DMS114 treated with DMSO at 0.1 percent for 48 hours (cell line): ENCODE measurements around the gene OR4F15.
"Not testable (repeated sequence)": the region's sequence is repeated elsewhere in the genome, so short reads cannot be mapped to it uniquely, and the experiment has no call there.

Source experiments
- DNase-seq: peaks from one replicate; lab custom pipeline; 2025; ENCODE audit not compliant: unreplicated experiment; lab: John Stamatoyannopoulos, UW

Gene OR4F15, protein sequence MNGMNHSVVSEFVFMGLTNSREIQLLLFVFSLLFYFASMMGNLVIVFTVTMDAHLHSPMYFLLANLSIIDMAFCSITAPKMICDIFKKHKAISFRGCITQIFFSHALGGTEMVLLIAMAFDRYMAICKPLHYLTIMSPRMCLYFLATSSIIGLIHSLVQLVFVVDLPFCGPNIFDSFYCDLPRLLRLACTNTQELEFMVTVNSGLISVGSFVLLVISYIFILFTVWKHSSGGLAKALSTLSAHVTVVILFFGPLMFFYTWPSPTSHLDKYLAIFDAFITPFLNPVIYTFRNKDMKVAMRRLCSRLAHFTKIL

DNA sequence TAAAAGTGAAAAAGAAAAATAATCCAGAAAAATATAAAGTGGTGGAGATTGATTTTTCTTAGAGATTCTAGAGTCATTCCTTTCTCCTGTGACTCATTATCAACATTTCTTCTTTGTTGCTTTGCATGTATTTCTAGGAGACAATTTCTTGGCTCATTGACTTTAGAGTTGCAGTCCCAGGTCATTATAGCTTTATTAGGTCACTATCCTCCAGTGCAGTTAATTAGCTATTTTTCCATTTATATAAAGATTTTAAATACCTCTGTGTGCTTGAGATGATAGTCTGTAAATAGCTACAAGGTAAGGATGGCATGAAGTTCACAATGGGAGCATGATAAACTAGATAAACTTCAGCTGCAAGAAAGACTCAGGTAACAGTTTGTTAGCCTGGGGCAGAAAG lies at the start of gene OR4F15:
Gene OR4F15 (plus strand): TSS at position 301 of the 400 bp plus-strand sequence. CDS start 5,985 bp downstream, outside the sequence.
- DNase-seq, result no peak

DNA sequence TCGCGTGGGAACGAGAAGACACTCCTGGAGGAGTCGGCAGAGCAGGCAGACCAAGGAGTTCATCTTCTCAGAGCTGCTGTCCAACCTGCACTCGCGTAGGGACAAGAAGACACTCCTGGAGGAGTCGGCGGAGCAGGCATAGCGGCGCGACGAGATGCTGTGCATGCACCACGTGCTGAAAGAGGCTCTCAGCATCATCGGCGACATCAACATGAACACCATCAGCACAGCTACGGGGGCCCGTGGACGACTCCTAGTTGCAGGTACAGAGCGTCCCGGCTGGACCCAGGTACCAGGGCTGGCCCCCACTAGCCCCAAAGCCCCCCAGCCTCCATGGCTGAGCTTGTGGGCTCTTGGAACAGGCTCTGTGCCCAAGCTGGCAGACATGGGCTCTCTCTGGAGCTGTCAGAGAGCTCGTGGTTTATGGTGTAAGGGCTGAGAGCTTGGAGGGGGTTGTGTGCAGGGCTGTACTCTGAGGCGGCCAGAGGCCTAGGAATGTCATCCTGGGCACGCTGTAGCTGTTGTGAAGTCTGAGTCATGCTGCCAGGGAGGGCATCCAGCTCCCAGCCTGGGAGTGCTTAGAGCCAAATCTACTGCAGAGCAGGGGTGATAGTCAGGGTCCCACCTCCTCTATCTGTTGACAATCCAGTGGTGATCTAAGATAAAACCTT lies 47.2 kb upstream of the OR4F15 start:
- not testable (repeated sequence) for DNase-seq

- DNase-seq, result not testable (repeated sequence)
Observed at GRCh38 chr15:101765340-101765671, 46.7 kb upstream of the OR4F15 start.

GRCh38 chr15:101765772-101766456 lies 46.1 kb upstream of the OR4F15 start:
- DNase-seq, result no peak

GRCh38 chr15:101767083-101767640 lies 44.8 kb upstream of the OR4F15 start:
- not testable (repeated sequence) for DNase-seq

DNA sequence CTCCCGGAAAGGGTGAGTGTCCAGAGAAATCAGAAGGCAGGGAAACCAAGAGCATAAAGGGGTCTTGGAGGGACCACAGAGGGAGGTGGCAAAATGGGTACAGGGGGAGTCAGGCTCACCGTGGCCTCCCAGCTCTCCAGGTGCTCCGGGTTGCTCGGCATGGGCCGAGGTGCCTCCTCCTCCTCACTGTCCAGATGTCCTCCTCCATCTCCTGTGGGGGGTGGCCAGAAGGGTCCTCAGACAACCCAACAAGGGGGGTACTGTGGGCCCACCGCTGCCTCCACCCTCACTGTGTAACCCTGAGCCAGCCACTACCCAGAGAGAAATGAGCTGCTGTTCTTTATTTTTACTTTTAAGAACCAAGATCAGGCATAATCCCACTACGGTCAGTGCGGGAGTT lies 39.1 kb upstream of the OR4F15 start:
- no peak for DNase-seq

DNA sequence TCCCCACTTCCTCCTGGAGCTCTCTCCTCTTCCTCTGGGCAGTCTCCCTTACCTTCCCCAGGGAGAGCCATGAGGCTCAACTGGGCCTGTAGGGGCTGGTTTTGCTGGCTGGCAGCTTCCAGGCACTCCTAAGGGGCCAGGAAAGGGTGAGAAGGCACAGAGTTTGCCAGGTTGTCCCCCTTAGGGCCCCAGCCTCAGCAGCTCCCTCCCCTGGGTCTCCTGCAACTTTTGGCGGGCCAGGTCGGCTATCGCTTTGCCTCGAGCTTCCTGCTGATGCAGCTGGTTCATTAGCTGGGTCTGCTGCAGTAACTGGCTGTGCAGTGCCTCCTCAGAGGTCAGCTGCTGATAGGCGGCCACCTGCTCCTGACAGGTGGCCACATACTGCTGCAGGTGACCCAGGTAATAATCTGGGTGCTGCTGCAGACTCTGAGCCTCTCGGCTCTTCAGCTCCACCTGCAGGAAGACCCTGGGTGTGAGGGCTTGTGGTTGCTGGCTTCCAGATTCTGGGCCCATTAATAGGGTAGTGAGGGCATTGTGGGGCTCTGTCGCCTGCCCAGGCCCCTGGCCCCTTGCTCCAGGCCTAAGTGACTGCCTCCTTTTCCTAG lies 38.4 kb upstream of the OR4F15 start:
- DNase-seq, result no peak

DNA sequence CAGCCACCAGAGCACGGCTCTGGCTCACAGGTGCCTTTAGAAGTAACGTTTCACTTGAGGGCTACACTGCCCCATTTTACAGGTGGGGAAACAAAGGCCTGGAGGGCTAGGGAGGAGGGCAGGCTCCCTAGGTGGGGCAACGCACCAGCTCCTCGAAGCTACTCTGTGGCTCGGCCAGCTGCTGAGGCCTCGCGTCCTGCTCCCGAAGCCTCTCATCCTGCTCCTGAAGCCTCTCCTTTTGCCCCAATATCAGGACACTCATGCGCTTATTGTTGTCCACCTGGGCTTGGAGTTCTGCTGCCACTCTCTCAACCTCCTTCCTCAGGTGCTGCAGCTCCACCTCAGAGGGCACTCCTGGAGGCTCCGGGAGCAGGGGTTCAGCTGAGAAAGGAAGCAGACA lies 36.9 kb upstream of the OR4F15 start:
- no peak for DNase-seq

- not testable (repeated sequence) for DNase-seq
Observed at GRCh38 chr15:101778576-101778975, 33.4 kb upstream of the OR4F15 start.

GRCh38 chr15:101780225-101780624 lies 31.8 kb upstream of the OR4F15 start:
- not testable (repeated sequence) for DNase-seq

DNA sequence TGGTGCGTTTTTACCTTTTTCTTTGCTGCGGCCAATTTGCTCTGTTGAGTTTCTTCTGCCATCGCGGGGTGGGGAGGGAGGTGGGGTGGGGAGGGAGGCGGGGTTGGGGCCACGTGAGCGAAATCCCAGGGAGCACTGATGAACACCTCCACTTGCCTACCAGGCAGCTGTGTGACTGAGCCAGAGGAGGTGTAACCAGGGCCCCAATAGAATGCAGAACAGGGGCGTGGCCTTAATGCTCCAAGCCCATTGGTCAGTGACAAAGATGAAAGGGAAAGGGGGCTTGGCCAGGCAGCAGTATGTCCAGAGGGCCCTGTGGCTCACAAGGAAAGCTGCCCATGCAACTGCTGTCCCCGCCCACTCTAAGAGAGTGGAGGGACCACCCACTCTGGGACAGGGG lies 30.1 kb upstream of the OR4F15 start:
- DNase-seq, result no peak

GRCh38 chr15:101784644-101785043 lies 27.4 kb upstream of the OR4F15 start:
- no peak for DNase-seq

GRCh38 chr15:101786422-101786821 lies 25.6 kb upstream of the OR4F15 start:
- not testable (repeated sequence) for DNase-seq

DNA sequence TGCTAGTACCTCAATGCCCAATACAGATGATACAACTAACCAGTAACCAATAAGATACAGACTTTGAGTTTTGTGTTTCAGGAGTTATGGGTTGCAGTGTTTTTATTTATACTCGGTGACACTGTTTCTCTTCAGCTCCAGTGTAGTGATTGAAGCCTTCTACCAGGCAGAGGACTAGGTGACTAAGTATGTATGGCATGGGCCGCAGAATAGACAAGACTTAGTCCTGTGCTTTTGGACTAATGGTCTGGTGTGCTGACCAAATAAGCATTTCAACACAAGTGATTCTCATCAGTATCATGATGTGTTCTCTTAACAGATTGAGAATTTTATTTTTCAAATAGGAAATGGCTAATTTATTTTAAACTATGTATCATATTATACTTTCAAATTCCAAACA lies 24.0 kb upstream of the OR4F15 start:
- not testable (repeated sequence) for DNase-seq

DNA sequence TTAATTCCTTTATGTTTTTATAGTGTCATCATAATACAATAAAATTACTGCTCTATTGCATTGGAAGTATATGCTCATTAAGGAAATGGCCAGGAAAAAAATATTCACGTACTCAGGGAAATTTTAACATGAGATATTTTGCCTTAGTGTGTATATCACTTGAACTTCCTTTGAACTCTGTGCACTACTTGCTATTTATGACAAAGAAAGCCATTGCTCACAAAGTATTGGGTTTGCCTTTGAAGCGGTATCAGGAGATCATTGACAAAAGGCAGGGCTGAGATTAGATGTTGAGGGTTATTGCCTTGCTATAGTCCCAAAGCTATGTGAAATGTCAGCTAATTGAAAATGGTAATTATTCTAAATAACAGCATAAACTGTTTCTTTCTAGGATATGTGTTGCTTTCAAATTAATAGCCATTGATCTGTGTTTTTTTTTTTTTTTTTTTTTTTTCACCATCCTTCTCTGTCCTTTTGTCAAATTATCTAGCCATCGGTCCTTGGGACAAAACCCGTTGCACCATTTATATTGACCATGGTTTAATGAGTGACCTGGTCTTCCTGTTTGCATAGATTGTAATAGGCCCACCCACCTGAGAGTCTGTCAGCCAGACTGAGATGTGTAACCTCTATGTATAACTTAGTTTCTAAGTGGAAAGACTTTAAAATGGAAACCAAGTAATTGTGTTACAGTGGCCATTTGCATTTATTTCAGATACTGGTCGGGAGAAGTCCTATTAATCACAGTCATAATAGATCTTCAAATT lies 23.3 kb upstream of the OR4F15 start:
- DNase-seq, result not testable (repeated sequence)

DNA sequence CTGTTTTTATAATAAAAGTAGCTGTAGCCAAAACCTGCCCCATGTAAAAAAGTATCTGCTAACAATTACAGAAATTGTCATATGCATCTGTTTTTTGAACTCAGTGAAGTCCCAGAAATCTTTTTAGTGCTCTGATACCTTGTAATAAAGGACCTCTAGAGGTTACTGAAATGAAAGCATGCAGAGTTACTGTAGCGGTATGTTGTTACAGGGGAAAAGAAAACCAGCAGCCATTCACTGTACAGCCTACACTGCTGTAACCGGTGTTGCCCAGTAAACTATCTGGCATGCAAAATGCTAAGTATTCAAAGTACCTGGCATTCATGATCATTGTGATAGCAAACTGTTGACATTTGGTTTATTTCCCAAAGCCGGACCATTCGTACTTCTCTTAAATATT lies 21.3 kb upstream of the OR4F15 start:
- not testable (repeated sequence) for DNase-seq

GRCh38 chr15:101793981-101794380 lies 18.0 kb upstream of the OR4F15 start:
- DNase-seq, result not testable (repeated sequence)

DNA sequence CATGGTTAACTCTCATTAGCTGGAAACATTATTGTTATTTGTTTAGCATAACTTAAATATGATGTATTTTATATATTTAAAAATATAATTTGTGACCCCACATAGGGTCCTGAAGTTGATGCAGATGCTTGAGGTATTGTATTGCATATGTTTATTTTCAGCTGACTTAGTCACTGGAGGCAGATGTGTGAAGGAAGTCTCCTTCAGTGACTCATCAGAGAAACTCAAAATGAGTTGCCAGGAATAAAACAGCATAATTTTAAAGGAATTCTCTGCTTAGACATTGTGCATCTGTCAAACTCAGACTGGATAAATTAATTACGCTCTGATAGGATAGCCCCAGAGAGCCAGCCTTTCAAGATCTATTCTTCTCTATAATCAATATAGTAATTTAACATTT lies 16.5 kb upstream of the OR4F15 start:
- no peak for DNase-seq

GRCh38 chr15:101799665-101800064 lies 12.3 kb upstream of the OR4F15 start:
- no peak for DNase-seq

- no peak for DNase-seq
Observed at GRCh38 chr15:101801048-101801447, 11.0 kb upstream of the OR4F15 start.

DNA sequence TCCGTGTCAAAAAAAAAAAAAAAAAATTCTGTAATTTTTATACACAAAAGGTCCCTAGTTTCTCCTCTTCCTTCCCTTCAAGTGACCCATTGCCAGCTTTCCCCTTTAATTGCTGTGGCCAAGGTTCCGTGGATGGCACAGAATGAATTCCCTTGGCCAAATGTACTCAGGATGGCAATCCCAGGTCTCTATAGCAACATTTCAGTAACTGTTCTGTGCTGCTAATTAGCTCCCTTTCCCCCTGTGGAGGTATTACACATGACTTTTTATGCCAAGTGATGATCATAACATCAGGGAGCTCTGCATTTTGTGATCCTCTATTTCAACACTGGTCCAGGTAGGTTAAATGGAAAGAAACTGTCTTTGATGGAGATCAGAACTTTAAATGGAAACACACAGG lies 8.8 kb upstream of the OR4F15 start, which contains the start of gene OR4F6:
Gene OR4F6 (plus strand): TSS at position 301 of the 400 bp plus-strand sequence. CDS start 2,211 bp downstream, outside the sequence.
- DNase-seq, result no peak
